Esophagus (tissue), 2 donors: ENCODE data around the gene PTPRD. TPM values are rescaled to one million over a fixed set of nuclear protein-coding genes. Genes with fewer than 3 reads are reported as not detected.

Experiments
- H3K27ac ChIP-seq, 2 donors: one replicate each; pipeline ENCODE4 v1.5.1; 2013; ENCODE audit warnings: low read depth in 2 of 2, mild to moderate bottlenecking in 2 of 2, inconsistent platforms in 1 of 2, low read length in 1 of 2, moderate library complexity in 1 of 2
- H3K27me3 ChIP-seq, 2 donors: one replicate each; pipeline ENCODE4 v1.6.1; 2013; ENCODE audit warnings: low read length in 2 of 2, control low read depth in 1 of 2, mild to moderate bottlenecking in 1 of 2; ENCODE audit not compliant: insufficient read depth in 2 of 2, control insufficient read depth in 1 of 2
- H3K36me3 ChIP-seq, 2 donors: one replicate each; pipeline ENCODE4 v1.6.1; 2013; ENCODE audit warnings: low read length in 1 of 2; ENCODE audit not compliant: control insufficient read depth in 2 of 2, insufficient read depth in 2 of 2
- H3K4me1 ChIP-seq, 2 donors: one replicate each; pipeline ENCODE4 v1.6.1; 2013; ENCODE audit warnings: low read length in 1 of 2; ENCODE audit not compliant: control insufficient read depth in 2 of 2, insufficient read depth in 2 of 2
- H3K4me3 ChIP-seq, 2 donors: one replicate each; pipeline ENCODE4 v1.5.1; 2013; ENCODE audit warnings: low read length in 2 of 2, mild to moderate bottlenecking in 2 of 2, low read depth in 1 of 2, moderate library complexity in 1 of 2
- H3K9me3 ChIP-seq, 2 donors: one replicate each; pipeline ENCODE4 v1.6.1; 2013; ENCODE audit warnings: mild to moderate bottlenecking in 2 of 2, low read depth in 1 of 2, low read length in 1 of 2, moderate library complexity in 1 of 2; ENCODE audit not compliant: control insufficient read depth in 2 of 2, insufficient read depth in 1 of 2
- WGBS, 2 donors: extraction: QIAGEN DNeasy Blood & Tissue Kit; methylation state at CpG; one replicate each; pipeline ENCODE4 v1.1.7; 2013; 5-methylcytosine and 5-hydroxymethylcytosine counted together
- polyA plus RNA-seq, 2 donors: library from polyadenylated mRNA; stranded (reverse); fragments of 200-250 nt; gene quantifications; one replicate each; pipeline ENCODE4 v1.2.3, GENCODE V29; 2013
- donor health status: healthy with polysubstance abuse.
- donor health status: Bipolar disorder and iron deficiency.

PTPRD gene
- polyA plus RNA-seq, 2 donors: 0.53 to 0.60 TPM

- 74 to 76% methylated on average over 4 of the region's 4 CpGs for WGBS, 2 donors
- H3K27me3 ChIP-seq: no peaks in the 10 kb centered on the region
- no peaks in the 10 kb centered on the region for H3K9me3 ChIP-seq
- H3K36me3 ChIP-seq: no peaks in the 10 kb centered on the region
- no peak overlapping the region for H3K27ac ChIP-seq
- no peaks in the 10 kb centered on the region for H3K4me1 ChIP-seq
- no peak overlapping the region for H3K4me3 ChIP-seq
Measured at GRCh38 chr9:10255758-10256157, 357.0 kb downstream of the PTPRD start.

- 32 to 36% methylated on average over 3 of the region's 3 CpGs for WGBS, 2 donors
Measured at GRCh38 chr9:10254338-10254737, 358.5 kb downstream of the PTPRD start.

GRCh38 chr9:10253341-10253740 lies 359.5 kb downstream of the PTPRD start:
- Histone ChIP-seq H3K27me3 (no peaks in the 10 kb centered on the region), H3K9me3 (no peaks in the 10 kb centered on the region), H3K4me1 (no peaks in the 10 kb centered on the region), H3K27ac (no peak overlapping the region), H3K4me3 (no peak overlapping the region), H3K36me3 (no peaks in the 10 kb centered on the region)
- WGBS, 2 donors: 85 to 90% methylated on average over 4 of the region's 4 CpGs

More at GRCh38 chr9:10254338-10254737, 358.5 kb downstream of the PTPRD start:
- Histone ChIP-seq H3K9me3 (no peaks in the 10 kb centered on the region), H3K27ac (no peak overlapping the region), H3K36me3 (no peaks in the 10 kb centered on the region), H3K27me3 (no peaks in the 10 kb centered on the region), H3K4me3 (no peak overlapping the region), H3K4me1 (no peaks in the 10 kb centered on the region)

- Histone ChIP-seq H3K27ac (no peak overlapping the region), H3K36me3 (no peaks in the 10 kb centered on the region), H3K4me3 (no peak overlapping the region), H3K9me3 (no peaks in the 10 kb centered on the region), H3K27me3 (no peaks in the 10 kb centered on the region), H3K4me1 (no peaks in the 10 kb centered on the region)
- 61 to 71% methylated on average over 2 of the region's 2 CpGs for WGBS, 2 donors
Measured at GRCh38 chr9:10252174-10252573, 360.6 kb downstream of the PTPRD start.

GRCh38 chr9:10251490-10251889 lies 361.3 kb downstream of the PTPRD start:
- H3K27me3 ChIP-seq: no peaks in the 10 kb centered on the region
- no peaks in the 10 kb centered on the region for H3K9me3 ChIP-seq
- 69 to 91% methylated on average over 1 of the region's 1 CpG for WGBS, 2 donors
- no peaks in the 10 kb centered on the region for H3K36me3 ChIP-seq
- no peak overlapping the region for H3K4me3 ChIP-seq
- no peaks in the 10 kb centered on the region for H3K4me1 ChIP-seq
- no peak overlapping the region for H3K27ac ChIP-seq

GRCh38 chr9:10250219-10250618 lies 362.6 kb downstream of the PTPRD start:
- no peaks in the 10 kb centered on the region for H3K4me1 ChIP-seq

GRCh38 chr9:10248890-10249289 lies 363.9 kb downstream of the PTPRD start:
- Histone ChIP-seq H3K9me3 (no peaks in the 10 kb centered on the region), H3K27me3 (no peaks in the 10 kb centered on the region), H3K4me3 (no peak overlapping the region), H3K4me1 (no peaks in the 10 kb centered on the region), H3K36me3 (no peaks in the 10 kb centered on the region), H3K27ac (no peak overlapping the region)
- WGBS, 2 donors: 82 to 89% methylated on average over 1 of the region's 1 CpG

More at GRCh38 chr9:10250219-10250618, 362.6 kb downstream of the PTPRD start:
- Histone ChIP-seq H3K36me3 (no peaks in the 10 kb centered on the region), H3K27ac (no peak overlapping the region), H3K4me3 (no peak overlapping the region), H3K9me3 (no peaks in the 10 kb centered on the region), H3K27me3 (no peaks in the 10 kb centered on the region)
- WGBS, 2 donors: 33 to 48% methylated on average over 1 of the region's 1 CpG

GRCh38 chr9:10242255-10242654 lies 370.5 kb downstream of the PTPRD start:
- WGBS, 2 donors: 40 to 41% methylated on average over 2 of the region's 2 CpGs
- no peaks in the 10 kb centered on the region for H3K36me3 ChIP-seq
- H3K9me3 ChIP-seq: no peaks in the 10 kb centered on the region
- H3K27me3 ChIP-seq: no peaks in the 10 kb centered on the region
- H3K4me3 ChIP-seq: no peak overlapping the region
- H3K27ac ChIP-seq: no peak overlapping the region
- no peaks in the 10 kb centered on the region for H3K4me1 ChIP-seq

GRCh38 chr9:10238087-10238486 lies 374.7 kb downstream of the PTPRD start:
- Histone ChIP-seq H3K4me3 (no peak overlapping the region), H3K36me3 (no peaks in the 10 kb centered on the region), H3K27ac (no peak overlapping the region), H3K4me1 (no peaks in the 10 kb centered on the region), H3K27me3 (no peaks in the 10 kb centered on the region), H3K9me3 (no peaks in the 10 kb centered on the region)
- 44 to 66% methylated on average over 1 of the region's 1 CpG for WGBS, 2 donors

GRCh38 chr9:10237584-10237983 lies 375.2 kb downstream of the PTPRD start:
- Histone ChIP-seq H3K4me3 (no peak overlapping the region), H3K27me3 (no peaks in the 10 kb centered on the region), H3K27ac (no peak overlapping the region), H3K9me3 (no peaks in the 10 kb centered on the region), H3K4me1 (no peaks in the 10 kb centered on the region), H3K36me3 (no peaks in the 10 kb centered on the region)
